Neuronal stem cell (in vitro differentiated cells): ENCODE results near the gene GCNT2.

ENCODE experiments used
- DNase-seq: peaks from one replicate; pipeline ENCODE4 v3.0.0-alpha.2; 2013; ENCODE audit warnings: low spot score
- H2AFZ ChIP-seq: one replicate; pipeline ENCODE4 v1.6.1; 2013; ENCODE audit warnings: mild to moderate bottlenecking, low read length, inconsistent platforms
- H2AK5ac ChIP-seq: 2 replicates; pipeline ENCODE4 v1.6.1; 2013; ENCODE audit warnings: low read depth, mild to moderate bottlenecking, inconsistent platforms, low read length, moderate library complexity, mixed read lengths
- H2BK120ac ChIP-seq: 2 replicates; pipeline ENCODE4 v1.6.1; 2013; ENCODE audit warnings: low read depth, mild to moderate bottlenecking, inconsistent platforms, low read length, moderate library complexity, mixed read lengths
- H2BK12ac ChIP-seq: one replicate; pipeline ENCODE4 v1.6.1; 2013; ENCODE audit warnings: low read length, inconsistent platforms
- H2BK15ac ChIP-seq: 2 replicates; pipeline ENCODE4 v1.6.1; 2013; ENCODE audit warnings: mild to moderate bottlenecking, low read length, inconsistent platforms, mixed read lengths
- H2BK5ac ChIP-seq: one replicate; pipeline ENCODE4 v1.6.1; 2013; ENCODE audit warnings: inconsistent platforms, mild to moderate bottlenecking, low read length, moderate library complexity
- H3K14ac ChIP-seq: one replicate; pipeline ENCODE4 v1.6.1; 2013; ENCODE audit warnings: low read length, inconsistent platforms
- H3K18ac ChIP-seq: 2 replicates; pipeline ENCODE4 v1.6.1; 2013; ENCODE audit warnings: low read length, inconsistent platforms
- H3K23ac ChIP-seq: 2 replicates; pipeline ENCODE4 v1.6.1; 2013; ENCODE audit warnings: low read depth, mild to moderate bottlenecking, mixed read lengths, low read length, inconsistent platforms; ENCODE audit not compliant: poor library complexity
- H3K27ac ChIP-seq: replicated peaks from 3 replicates; pipeline ENCODE4 v1.5.1; 2013; ENCODE audit warnings: low read length, inconsistent platforms
- H3K27me3 ChIP-seq, 3 experiments: 2 replicates each; pipeline ENCODE4 v1.6.1; 2013; ENCODE audit warnings: low read length in 3 of 3, mild to moderate bottlenecking in 2 of 3, inconsistent platforms in 1 of 3, low read depth in 1 of 3, mixed read lengths in 1 of 3, moderate library complexity in 1 of 3; ENCODE audit not compliant: control insufficient read depth in 3 of 3, insufficient read depth in 3 of 3
- H3K36me3 ChIP-seq, 2 donors: replicated peaks in 1 of 2; 2 replicates each; pipeline ENCODE4 v1.6.1; 2013; ENCODE audit warnings: low read length in 2 of 2; ENCODE audit not compliant: control insufficient read depth in 2 of 2, insufficient read depth in 2 of 2
- H3K4ac ChIP-seq: 2 replicates; pipeline ENCODE4 v1.6.1; 2013; ENCODE audit warnings: inconsistent platforms, mild to moderate bottlenecking, low read length, moderate library complexity
- H3K4me1 ChIP-seq, 2 donors: 1 replicate in 1 of 2; 2 replicates in 1 of 2; pipeline ENCODE4 v1.6.1; 2013; ENCODE audit warnings: low read length in 2 of 2, low read depth in 1 of 2; ENCODE audit not compliant: control insufficient read depth in 2 of 2, insufficient read depth in 1 of 2
- H3K4me2 ChIP-seq: one replicate; pipeline ENCODE4 v1.6.1; 2013; ENCODE audit warnings: mild to moderate bottlenecking, low read length, inconsistent platforms; ENCODE audit not compliant: insufficient read depth, poor library complexity, severe bottlenecking
- H3K4me3 ChIP-seq, 2 donors: 2 replicates each; pipeline ENCODE4 v1.5.1; 2013; ENCODE audit warnings: low read length in 2 of 2, mild to moderate bottlenecking in 2 of 2, inconsistent platforms in 1 of 2, moderate library complexity in 1 of 2
- H3K79me1 ChIP-seq: one replicate; pipeline ENCODE4 v1.6.1; 2013; ENCODE audit warnings: low read depth, mild to moderate bottlenecking, inconsistent platforms, low read length, moderate library complexity
- H3K9ac ChIP-seq: one replicate; pipeline ENCODE4 v1.6.1; 2013; ENCODE audit warnings: mild to moderate bottlenecking, low read depth, low read length, inconsistent platforms; ENCODE audit not compliant: poor library complexity
- H3K9me3 ChIP-seq, 2 donors: replicated peaks in 1 of 2; 2 replicates each; pipeline versions ENCODE3 to v1.6.1; 2013; ENCODE audit warnings: low read length in 2 of 2, mild to moderate bottlenecking in 2 of 2, inconsistent platforms in 1 of 2, low read depth in 1 of 2, mixed read lengths in 1 of 2, moderate library complexity in 1 of 2; ENCODE audit not compliant: control insufficient read depth in 2 of 2, insufficient read depth in 1 of 2
- H4K8ac ChIP-seq: one replicate; pipeline ENCODE4 v1.6.1; 2013; ENCODE audit warnings: low read depth, mild to moderate bottlenecking, inconsistent platforms, low read length, moderate library complexity
- H4K91ac ChIP-seq: one replicate; pipeline ENCODE4 v1.6.1; 2013; ENCODE audit warnings: low read length, low read depth, mild to moderate bottlenecking, inconsistent platforms; ENCODE audit not compliant: poor library complexity
- WGBS, 2 donors: extraction: QIAGEN DNeasy Blood & Tissue Kit; methylation state at CpG; one replicate each; pipeline ENCODE4 v1.1.7; 2013; ENCODE audit warnings: missing lambda C conversion rate in 2 of 2, mixed read lengths in 1 of 2; ENCODE audit not compliant: insufficient read length in 2 of 2, insufficient replicate concordance in 1 of 2; ENCODE audit errors: extremely low coverage in 2 of 2; 5-methylcytosine and 5-hydroxymethylcytosine counted together

The GCNT2 gene

GRCh38 chr6:10612161-10612560, 91.0 kb downstream of the GCNT2 start:
- Histone ChIP-seq H3K4me2 (no peak overlapping the region), H2BK5ac (no peak overlapping the region), H3K27ac (no peak overlapping the region), H3K4me1 (peaks cover 0 to 3% of the 10 kb centered on the region in 2 donors), H2BK120ac (no peak overlapping the region), H2AFZ (no peak overlapping the region), H3K4ac (no peak overlapping the region), H3K14ac (no peak overlapping the region), H3K36me3 (no peaks in the 10 kb centered on the region), H3K9ac (no peak overlapping the region), H3K23ac (no peak overlapping the region), H3K27me3 (no peaks in the 10 kb centered on the region), H4K8ac (no peak overlapping the region), H2BK12ac (no peak overlapping the region), H3K4me3 (no peak overlapping the region), H3K9me3 (peaks cover 2 to 3% of the 10 kb centered on the region in 2 donors), H2AK5ac (no peak overlapping the region), H4K91ac (no peak overlapping the region), H2BK15ac (no peak overlapping the region), H3K18ac (no peak overlapping the region), H3K79me1 (peaks cover 4% of the 10 kb centered on the region)
- WGBS, 2 donors: no CpG with 5 or more reads among the region's 8 CpGs
- no peak for DNase-seq

GRCh38 chr6:10613077-10613476, 91.9 kb downstream of the GCNT2 start:
- H3K36me3 ChIP-seq: no peaks in the 10 kb centered on the region
- no peak overlapping the region for H3K23ac ChIP-seq
- H3K79me1 ChIP-seq: peaks cover 6% of the 10 kb centered on the region
- no peak overlapping the region for H3K4me2 ChIP-seq
- no peaks in the 10 kb centered on the region for H3K27me3 ChIP-seq
- WGBS, 2 donors: no CpG with 5 or more reads among the region's 3 CpGs
- H3K4me1 ChIP-seq: peaks cover 0 to 3% of the 10 kb centered on the region in 2 donors
- H3K14ac ChIP-seq: no peak overlapping the region
- DNase-seq: no peak
- no peak overlapping the region for H2BK120ac ChIP-seq
- no peak overlapping the region for H3K27ac ChIP-seq
- H2BK12ac ChIP-seq: no peak overlapping the region
- H2AK5ac ChIP-seq: no peak overlapping the region
- no peak overlapping the region for H2BK5ac ChIP-seq
- no peak overlapping the region for H4K8ac ChIP-seq
- no peak overlapping the region for H3K9ac ChIP-seq
- H3K4me3 ChIP-seq: no peak overlapping the region
- no peak overlapping the region for H3K18ac ChIP-seq
- H2AFZ ChIP-seq: no peak overlapping the region
- no peak overlapping the region for H3K4ac ChIP-seq
- H3K9me3 ChIP-seq: peaks cover 2 to 3% of the 10 kb centered on the region in 2 donors
- no peak overlapping the region for H4K91ac ChIP-seq
- H2BK15ac ChIP-seq: no peak overlapping the region

- H2BK120ac ChIP-seq: no peak overlapping the region
- no peak overlapping the region for H2AFZ ChIP-seq
- no peak overlapping the region for H3K4me3 ChIP-seq
- peaks cover 2 to 3% of the 10 kb centered on the region in 2 donors for H3K9me3 ChIP-seq
- H2BK5ac ChIP-seq: no peak overlapping the region
- no peak overlapping the region for H3K27ac ChIP-seq
- no peak overlapping the region for H2BK12ac ChIP-seq
- no peak overlapping the region for H3K23ac ChIP-seq
- H3K27me3 ChIP-seq: no peaks in the 10 kb centered on the region
- H4K8ac ChIP-seq: no peak overlapping the region
- H2AK5ac ChIP-seq: no peak overlapping the region
- peaks cover 5% of the 10 kb centered on the region for H3K79me1 ChIP-seq
- no peak overlapping the region for H3K9ac ChIP-seq
- H3K4ac ChIP-seq: no peak overlapping the region
- H3K4me1 ChIP-seq: peaks cover 0 to 3% of the 10 kb centered on the region in 2 donors
- whole genome bisulfite sequencing, 2 donors: no CpG with 5 or more reads among the region's 2 CpGs
- no peak for DNase-seq
- no peak overlapping the region for H3K4me2 ChIP-seq
- H3K36me3 ChIP-seq: no peaks in the 10 kb centered on the region
- no peak overlapping the region for H2BK15ac ChIP-seq
- no peak overlapping the region for H4K91ac ChIP-seq
- no peak overlapping the region for H3K18ac ChIP-seq
- no peak overlapping the region for H3K14ac ChIP-seq
These were observed 92.6 kb downstream of the GCNT2 start for GRCh38 chr6:10613723-10614122.

GRCh38 chr6:10615675-10616074, 94.5 kb downstream of the GCNT2 start:
- DNase-seq: no peak
- no peak overlapping the region for H3K14ac ChIP-seq
- H2BK15ac ChIP-seq: no peak overlapping the region
- H3K9ac ChIP-seq: no peak overlapping the region
- H3K4me3 ChIP-seq: no peak overlapping the region
- no peak overlapping the region for H2AFZ ChIP-seq
- H3K36me3 ChIP-seq: no peaks in the 10 kb centered on the region
- H2AK5ac ChIP-seq: no peak overlapping the region
- H4K91ac ChIP-seq: no peak overlapping the region
- H3K23ac ChIP-seq: no peak overlapping the region
- no peak overlapping the region for H3K27ac ChIP-seq
- no CpG with 5 or more reads among the region's 8 CpGs for WGBS, 2 donors
- H3K9me3 ChIP-seq: no peaks in the 10 kb centered on the region
- H3K4me2 ChIP-seq: no peak overlapping the region
- H4K8ac ChIP-seq: no peak overlapping the region
- H3K27me3 ChIP-seq: no peaks in the 10 kb centered on the region
- H3K79me1 ChIP-seq: peaks cover 2% of the 10 kb centered on the region
- no peak overlapping the region for H3K18ac ChIP-seq
- H2BK12ac ChIP-seq: no peak overlapping the region
- H3K4me1 ChIP-seq: peaks cover 0 to 4% of the 10 kb centered on the region in 2 donors
- no peak overlapping the region for H2BK120ac ChIP-seq
- H2BK5ac ChIP-seq: no peak overlapping the region
- H3K4ac ChIP-seq: no peak overlapping the region
